Liver (tissue), 9 donors: ENCODE measurements around the gene TSPAN8. TPM values are rescaled to one million over a fixed set of nuclear protein-coding genes. Genes with fewer than 3 reads are reported as not detected.

Experiments used
- DNase-seq: peaks from one replicate; pipeline ENCODE4 v3.0.0-alpha.2; 2017; ENCODE audit warnings: low spot score
- H3K27ac ChIP-seq, 2 donors: one replicate each; pipeline ENCODE4 v1.7.0; 2013; ENCODE audit warnings: inconsistent platforms in 2 of 2, low read length in 2 of 2, control low read depth in 1 of 2, low read depth in 1 of 2, mild to moderate bottlenecking in 1 of 2
- H3K27me3 ChIP-seq, 4 donors: one replicate each; pipeline versions ENCODE4 v1.6.1 to v1.7.0; 2013; ENCODE audit warnings: low read length in 3 of 4, inconsistent platforms in 1 of 4, mild to moderate bottlenecking in 1 of 4, moderate library complexity in 1 of 4; ENCODE audit not compliant: control insufficient read depth in 4 of 4, insufficient read depth in 4 of 4
- H3K36me3 ChIP-seq, 4 donors: one replicate each; pipeline versions ENCODE4 v1.6.1 to v1.7.0; 2013; ENCODE audit warnings: low read length in 3 of 4, mild to moderate bottlenecking in 3 of 4, low read depth in 1 of 4, moderate library complexity in 1 of 4; ENCODE audit not compliant: control insufficient read depth in 4 of 4, insufficient read depth in 3 of 4
- H3K4me1 ChIP-seq, 4 donors: one replicate each; pipeline versions ENCODE4 v1.6.1 to v1.7.0; 2013; ENCODE audit warnings: low read length in 3 of 4, mild to moderate bottlenecking in 3 of 4, moderate library complexity in 1 of 4; ENCODE audit not compliant: control insufficient read depth in 4 of 4, insufficient read depth in 4 of 4
- H3K4me3 ChIP-seq, 3 donors: one replicate each; pipeline versions ENCODE4 v1.6.1 to v1.7.0; 2013; ENCODE audit warnings: low read length in 3 of 3, control low read depth in 1 of 3, low read depth in 1 of 3, mild to moderate bottlenecking in 1 of 3
- H3K9ac ChIP-seq, 2 donors: one replicate each; pipeline ENCODE4 v1.7.0; 2013; ENCODE audit warnings: low read length in 2 of 2, mild to moderate bottlenecking in 2 of 2, moderate library complexity in 2 of 2, control low read depth in 1 of 2, low read depth in 1 of 2
- H3K9me3 ChIP-seq, 4 donors: one replicate each; pipeline versions ENCODE4 v1.6.1 to v1.7.0; 2013; ENCODE audit warnings: low read length in 3 of 4; ENCODE audit not compliant: control insufficient read depth in 4 of 4
- EGR1 ChIP-seq, 2 donors: IDR thresholded peaks; 2 replicates each; pipeline ENCODE4 v1.6.1; 2016 to 2018; ENCODE audit warnings: antibody characterized with exemption in 2 of 2, low read depth in 2 of 2
- FOXA1 ChIP-seq: IDR thresholded peaks from 2 replicates; pipeline ENCODE4 v1.6.1; 2016; ENCODE audit warnings: antibody characterized with exemption
- FOXA2 ChIP-seq: IDR thresholded peaks from 2 replicates; pipeline ENCODE4 v1.6.1; 2016; ENCODE audit warnings: antibody characterized with exemption
- HNF4A ChIP-seq, 2 donors: conservative IDR thresholded peaks; 2 replicates each; pipeline ENCODE4 v1.6.1; 2016; ENCODE audit warnings: antibody characterized with exemption in 2 of 2, mild to moderate bottlenecking in 2 of 2
- HNF4G ChIP-seq: IDR thresholded peaks from 2 replicates; pipeline ENCODE4 v1.6.1; 2016; ENCODE audit warnings: antibody characterized with exemption
- NR2F2 ChIP-seq: IDR thresholded peaks from 2 replicates; pipeline ENCODE4 v1.6.1; 2016; ENCODE audit warnings: antibody characterized with exemption
- RAD21 ChIP-seq, 2 donors: IDR thresholded peaks; 2 replicates each; pipeline ENCODE4 v1.6.1; 2016; ENCODE audit warnings: antibody characterized with exemption in 2 of 2, mild to moderate bottlenecking in 2 of 2
- RXRA ChIP-seq, 2 donors: IDR thresholded peaks; 2 replicates each; pipeline ENCODE4 v1.6.1; 2017 to 2018; ENCODE audit warnings: antibody characterized with exemption in 2 of 2, mild to moderate bottlenecking in 1 of 2
- SP1 ChIP-seq: IDR thresholded peaks from 2 replicates; pipeline ENCODE4 v1.6.1; 2018; ENCODE audit warnings: antibody characterized with exemption, mild to moderate bottlenecking
- YY1 ChIP-seq: IDR thresholded peaks from 2 replicates; pipeline ENCODE4 v1.6.1; 2016; ENCODE audit warnings: antibody characterized with exemption, mild to moderate bottlenecking
- WGBS: extraction: QIAGEN DNeasy Blood & Tissue Kit; methylation state at CpG from one replicate; pipeline ENCODE4 v1.1.7; 2013; 5-methylcytosine and 5-hydroxymethylcytosine counted together
- polyA plus RNA-seq, 2 donors: library from polyadenylated mRNA; stranded (reverse) in 1 of 2; unstranded in 1 of 2; fragments of 200-250 nt in 1 of 2; fragments of >200 nt in 1 of 2; fragmentation: Nextera tagmentation in 1 of 2; extraction: Ambion mirVana in 1 of 2; gene quantifications; one replicate each; pipeline versions ENCODE4 v1.2.1 to v1.2.3, GENCODE V29; 2013 to 2015
- total RNA-seq, 2 donors: library from RNA; depleted of rRNA; stranded (reverse); fragments of >200 nt; gene quantifications; one replicate each; pipeline ENCODE4 v1.2.3, GENCODE V29; 2014
- TF ChIP-seq, protein P1 (sequence below): fragments of 150-350 bp; IDR thresholded peaks from 2 replicates; pipeline ENCODE4 v1.5.1; 2017; ENCODE audit warnings: improper control_type of control experiment, low read depth, low read length; ENCODE audit not compliant: missing input control
- TF ChIP-seq, protein P2 (sequence below): IDR thresholded peaks from 2 replicates; pipeline ENCODE4 v1.6.1; 2016; ENCODE audit warnings: antibody characterized with exemption
- TF ChIP-seq, protein P3 (sequence below): IDR thresholded peaks from 2 replicates; pipeline ENCODE4 v1.6.1; 2016; ENCODE audit warnings: antibody characterized with exemption
- TF ChIP-seq, protein P4 (sequence below): IDR thresholded peaks from 2 replicates; pipeline ENCODE4 v1.6.1; 2016; ENCODE audit warnings: antibody characterized with exemption, mild to moderate bottlenecking
- donor health status: healthy.
- donor health status: healthy.
- donor health status: healthy.
- donor health status: healthy.
- donor health status: healthy.

TSPAN8 gene
- total and polyA plus RNA-seq, 4 donors: 0.65 to 9.3 (median 5.2) TPM

DNA sequence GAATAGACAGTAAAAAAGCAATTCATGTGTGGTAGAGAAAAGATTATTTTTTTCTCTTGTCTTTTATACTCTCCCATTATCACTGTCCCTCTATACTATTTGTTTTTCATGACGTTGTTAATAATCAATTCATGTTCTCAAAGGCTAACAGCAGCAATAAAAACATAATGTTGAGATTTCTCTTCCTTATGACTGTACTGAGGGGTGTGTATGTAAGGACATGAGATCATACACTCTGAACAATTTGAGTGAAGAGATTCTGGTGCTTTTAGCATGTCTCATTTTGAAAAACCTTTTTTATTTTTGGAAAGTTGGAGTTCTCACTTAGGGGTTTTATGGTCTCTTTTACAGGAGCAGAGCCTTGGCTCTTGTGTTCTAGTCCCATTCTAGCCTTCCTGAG lies 3.8 kb upstream of the TSPAN8 start:
- no peaks in the 10 kb centered on the region for H3K36me3 ChIP-seq
- no peak overlapping the region for H3K27ac ChIP-seq
- H3K4me1 ChIP-seq: peaks cover 7 to 40% (median 32%) of the 10 kb centered on the region in 4 donors
- no peaks in the 10 kb centered on the region for H3K27me3 ChIP-seq
- H3K9me3 ChIP-seq: no peaks in the 10 kb centered on the region
- H3K4me3 ChIP-seq: no peak overlapping the region
- no peak for DNase-seq
- 24% methylated on average over 1 of the region's 1 CpG for WGBS
- TF ChIP-seq EGR1 (IDR thresholded peaks at IDR 0.05; ENCODE audit: low read depth in 2 of 2) (no peak), HNF4A (conservative IDR thresholded peaks at IDR 0.05) (no peak), YY1 (no peak), NR2F2 (no peak), RXRA (IDR thresholded peaks at IDR 0.05) (no peak), SP1 (no peak), FOXA2 (no peak), HNF4G (no peak), FOXA1 (no peak), RAD21 (IDR thresholded peaks at IDR 0.05) (no peak)
- TF ChIP-seq, protein P1, sequence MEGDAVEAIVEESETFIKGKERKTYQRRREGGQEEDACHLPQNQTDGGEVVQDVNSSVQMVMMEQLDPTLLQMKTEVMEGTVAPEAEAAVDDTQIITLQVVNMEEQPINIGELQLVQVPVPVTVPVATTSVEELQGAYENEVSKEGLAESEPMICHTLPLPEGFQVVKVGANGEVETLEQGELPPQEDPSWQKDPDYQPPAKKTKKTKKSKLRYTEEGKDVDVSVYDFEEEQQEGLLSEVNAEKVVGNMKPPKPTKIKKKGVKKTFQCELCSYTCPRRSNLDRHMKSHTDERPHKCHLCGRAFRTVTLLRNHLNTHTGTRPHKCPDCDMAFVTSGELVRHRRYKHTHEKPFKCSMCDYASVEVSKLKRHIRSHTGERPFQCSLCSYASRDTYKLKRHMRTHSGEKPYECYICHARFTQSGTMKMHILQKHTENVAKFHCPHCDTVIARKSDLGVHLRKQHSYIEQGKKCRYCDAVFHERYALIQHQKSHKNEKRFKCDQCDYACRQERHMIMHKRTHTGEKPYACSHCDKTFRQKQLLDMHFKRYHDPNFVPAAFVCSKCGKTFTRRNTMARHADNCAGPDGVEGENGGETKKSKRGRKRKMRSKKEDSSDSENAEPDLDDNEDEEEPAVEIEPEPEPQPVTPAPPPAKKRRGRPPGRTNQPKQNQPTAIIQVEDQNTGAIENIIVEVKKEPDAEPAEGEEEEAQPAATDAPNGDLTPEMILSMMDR: no peak
- TF ChIP-seq, protein P2, sequence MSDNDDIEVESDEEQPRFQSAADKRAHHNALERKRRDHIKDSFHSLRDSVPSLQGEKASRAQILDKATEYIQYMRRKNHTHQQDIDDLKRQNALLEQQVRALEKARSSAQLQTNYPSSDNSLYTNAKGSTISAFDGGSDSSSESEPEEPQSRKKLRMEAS: no peak
- TF ChIP-seq, protein P3, sequence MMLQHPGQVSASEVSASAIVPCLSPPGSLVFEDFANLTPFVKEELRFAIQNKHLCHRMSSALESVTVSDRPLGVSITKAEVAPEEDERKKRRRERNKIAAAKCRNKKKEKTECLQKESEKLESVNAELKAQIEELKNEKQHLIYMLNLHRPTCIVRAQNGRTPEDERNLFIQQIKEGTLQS: no peak
- TF ChIP-seq, protein P4, sequence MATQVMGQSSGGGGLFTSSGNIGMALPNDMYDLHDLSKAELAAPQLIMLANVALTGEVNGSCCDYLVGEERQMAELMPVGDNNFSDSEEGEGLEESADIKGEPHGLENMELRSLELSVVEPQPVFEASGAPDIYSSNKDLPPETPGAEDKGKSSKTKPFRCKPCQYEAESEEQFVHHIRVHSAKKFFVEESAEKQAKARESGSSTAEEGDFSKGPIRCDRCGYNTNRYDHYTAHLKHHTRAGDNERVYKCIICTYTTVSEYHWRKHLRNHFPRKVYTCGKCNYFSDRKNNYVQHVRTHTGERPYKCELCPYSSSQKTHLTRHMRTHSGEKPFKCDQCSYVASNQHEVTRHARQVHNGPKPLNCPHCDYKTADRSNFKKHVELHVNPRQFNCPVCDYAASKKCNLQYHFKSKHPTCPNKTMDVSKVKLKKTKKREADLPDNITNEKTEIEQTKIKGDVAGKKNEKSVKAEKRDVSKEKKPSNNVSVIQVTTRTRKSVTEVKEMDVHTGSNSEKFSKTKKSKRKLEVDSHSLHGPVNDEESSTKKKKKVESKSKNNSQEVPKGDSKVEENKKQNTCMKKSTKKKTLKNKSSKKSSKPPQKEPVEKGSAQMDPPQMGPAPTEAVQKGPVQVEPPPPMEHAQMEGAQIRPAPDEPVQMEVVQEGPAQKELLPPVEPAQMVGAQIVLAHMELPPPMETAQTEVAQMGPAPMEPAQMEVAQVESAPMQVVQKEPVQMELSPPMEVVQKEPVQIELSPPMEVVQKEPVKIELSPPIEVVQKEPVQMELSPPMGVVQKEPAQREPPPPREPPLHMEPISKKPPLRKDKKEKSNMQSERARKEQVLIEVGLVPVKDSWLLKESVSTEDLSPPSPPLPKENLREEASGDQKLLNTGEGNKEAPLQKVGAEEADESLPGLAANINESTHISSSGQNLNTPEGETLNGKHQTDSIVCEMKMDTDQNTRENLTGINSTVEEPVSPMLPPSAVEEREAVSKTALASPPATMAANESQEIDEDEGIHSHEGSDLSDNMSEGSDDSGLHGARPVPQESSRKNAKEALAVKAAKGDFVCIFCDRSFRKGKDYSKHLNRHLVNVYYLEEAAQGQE: no peak
- H3K9ac ChIP-seq: no peak overlapping the region

DNA sequence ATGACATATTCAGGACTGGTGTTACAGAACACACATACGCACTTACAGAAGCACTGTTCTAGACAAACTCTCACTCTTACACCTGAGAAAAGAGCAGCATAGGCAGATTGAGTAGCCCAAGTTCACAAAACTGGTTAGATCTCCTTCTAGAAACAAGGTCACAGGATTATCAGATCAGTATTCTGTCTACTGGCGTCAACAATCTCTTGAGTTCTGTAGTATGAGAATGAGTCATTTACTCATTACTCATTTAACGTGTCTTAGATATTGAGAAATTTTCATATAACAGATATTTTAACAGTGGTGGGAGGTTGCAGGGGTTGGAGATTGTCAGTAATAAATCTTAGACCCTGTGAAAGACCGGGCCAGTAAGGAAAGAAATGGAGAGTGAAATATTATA lies 2.8 kb upstream of the TSPAN8 start:
- H3K9ac ChIP-seq: no peak overlapping the region
- H3K9me3 ChIP-seq: no peaks in the 10 kb centered on the region
- H3K27me3 ChIP-seq: no peaks in the 10 kb centered on the region
- WGBS: 85% methylated on average over 4 of the region's 4 CpGs
- H3K27ac ChIP-seq: no peak overlapping the region
- no peak overlapping the region for H3K4me3 ChIP-seq
- H3K36me3 ChIP-seq: no peaks in the 10 kb centered on the region
- no peak for DNase-seq
- peaks cover 9 to 40% (median 32%) of the 10 kb centered on the region in 4 donors for H3K4me1 ChIP-seq
- TF ChIP-seq FOXA1 (no peak), RXRA (IDR thresholded peaks at IDR 0.05) (no peak), NR2F2 (no peak), YY1 (no peak), EGR1 (IDR thresholded peaks at IDR 0.05; ENCODE audit: low read depth in 2 of 2) (no peak)
- TF ChIP-seq, protein P1: no peak
- TF ChIP-seq, protein P4: no peak
